Measurements from ENCODE around the gene DHRSX. TPM values are rescaled to one million over a fixed set of nuclear protein-coding genes. Genes with fewer than 3 reads are reported as not detected.
"Not testable (repeated sequence)": the region's sequence is repeated elsewhere in the genome, so short reads cannot be mapped to it uniquely, and the experiment has no call there.

The DHRSX gene
- total RNA-seq, 1 donor: 11.0 TPM

DNA sequence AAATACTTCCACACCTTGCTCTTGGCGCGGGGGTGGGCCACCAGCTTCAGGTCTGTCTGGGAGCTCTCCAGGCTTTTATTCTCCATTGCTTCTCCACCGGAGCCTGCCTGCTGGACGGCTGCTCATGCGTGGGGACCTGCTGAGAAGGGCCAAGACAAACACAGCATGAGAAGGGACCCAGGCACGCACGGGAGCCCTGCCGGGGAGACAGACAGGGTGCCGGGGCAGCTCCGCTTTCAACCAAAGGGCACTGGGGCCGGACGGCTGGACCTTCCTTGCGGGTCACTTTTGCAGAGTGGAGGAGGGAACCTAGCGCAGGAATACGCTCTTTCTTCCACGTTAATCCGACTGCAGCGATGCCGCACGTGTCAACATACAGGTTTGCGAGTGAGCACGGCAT is 10.1 kb downstream of the DHRSX start:
- Histone ChIP-seq H3K9me3 (ENCODE audit: low read depth, low read length) (no peaks in the 10 kb centered on the region), H3K4me1 (ENCODE audit: insufficient read depth, low read length) (no peaks in the 10 kb centered on the region), H3K4me3 (ENCODE audit: low read length) (no peak overlapping the region), H3K27me3 (ENCODE audit: insufficient read depth, low read length) (no peaks in the 10 kb centered on the region)

- Histone ChIP-seq H3K4me1 (ENCODE audit: insufficient read depth, low read length) (no peaks in the 10 kb centered on the region), H3K9me3 (ENCODE audit: low read depth, low read length) (no peaks in the 10 kb centered on the region), H3K4me3 (ENCODE audit: low read length) (no peak overlapping the region), H3K27me3 (ENCODE audit: insufficient read depth, low read length) (no peaks in the 10 kb centered on the region)
Measured at GRCh38 chrX:2489446-2490445, 11.0 kb downstream of the DHRSX start.

- Histone ChIP-seq H3K27me3 (ENCODE audit: insufficient read depth, low read length) (no peaks in the 10 kb centered on the region), H3K4me3 (ENCODE audit: low read length) (no peak overlapping the region), H3K4me1 (ENCODE audit: insufficient read depth, low read length) (no peaks in the 10 kb centered on the region), H3K9me3 (ENCODE audit: low read depth, low read length) (no peaks in the 10 kb centered on the region)
Measured at GRCh38 chrX:2488621-2489285, 12.0 kb downstream of the DHRSX start.

DNA sequence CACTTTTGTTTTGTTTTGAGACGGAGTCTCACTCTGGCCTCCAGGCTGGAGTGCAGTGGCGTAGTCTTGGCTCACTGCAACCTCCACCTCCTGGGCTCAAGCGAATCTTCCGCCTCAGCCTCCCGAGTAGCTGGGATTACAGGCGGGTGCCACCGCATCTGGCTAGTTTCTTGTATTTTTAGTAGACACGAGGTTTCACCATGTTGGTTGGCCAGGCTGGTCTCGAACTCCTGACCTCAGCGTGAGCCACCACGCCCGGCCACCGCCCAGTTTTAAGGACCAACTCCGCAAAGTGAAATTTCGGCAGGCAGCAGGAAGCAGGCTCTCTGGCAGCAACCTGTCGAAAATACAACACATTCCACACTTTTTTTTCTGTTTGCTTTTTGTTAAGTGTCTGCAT is 13.4 kb downstream of the DHRSX start:
- Histone ChIP-seq H3K4me3 (ENCODE audit: low read length) (no peak overlapping the region), H3K27me3 (ENCODE audit: insufficient read depth, low read length) (no peaks in the 10 kb centered on the region), H3K4me1 (ENCODE audit: insufficient read depth, low read length) (no peaks in the 10 kb centered on the region), H3K9me3 (ENCODE audit: low read depth, low read length) (no peaks in the 10 kb centered on the region)

- no peaks in the 10 kb centered on the region for H3K4me1 ChIP-seq (ENCODE audit: insufficient read depth, low read length)
- H3K27me3 ChIP-seq (ENCODE audit: insufficient read depth, low read length): no peaks in the 10 kb centered on the region
- no peak overlapping the region for H3K4me3 ChIP-seq (ENCODE audit: low read length)
- H3K9me3 ChIP-seq (ENCODE audit: low read depth, low read length): no peaks in the 10 kb centered on the region
Measured at GRCh38 chrX:2486476-2487133, 14.2 kb downstream of the DHRSX start.

GRCh38 chrX:2485789-2486345 is 14.9 kb downstream of the DHRSX start:
- H3K9me3 ChIP-seq (ENCODE audit: low read depth, low read length): no peaks in the 10 kb centered on the region
- no peaks in the 10 kb centered on the region for H3K4me1 ChIP-seq (ENCODE audit: insufficient read depth, low read length)

GRCh38 chrX:2484721-2485648 is 15.8 kb downstream of the DHRSX start:
- Histone ChIP-seq H3K9me3 (ENCODE audit: low read depth, low read length) (no peaks in the 10 kb centered on the region), H3K27me3 (ENCODE audit: insufficient read depth, low read length) (no peaks in the 10 kb centered on the region), H3K4me3 (ENCODE audit: low read length) (no peak overlapping the region), H3K4me1 (ENCODE audit: insufficient read depth, low read length) (no peaks in the 10 kb centered on the region)

More at GRCh38 chrX:2485789-2486345, 14.9 kb downstream of the DHRSX start:
- H3K4me3 ChIP-seq (ENCODE audit: low read length): no peak overlapping the region
- no peaks in the 10 kb centered on the region for H3K27me3 ChIP-seq (ENCODE audit: insufficient read depth, low read length)

DNA sequence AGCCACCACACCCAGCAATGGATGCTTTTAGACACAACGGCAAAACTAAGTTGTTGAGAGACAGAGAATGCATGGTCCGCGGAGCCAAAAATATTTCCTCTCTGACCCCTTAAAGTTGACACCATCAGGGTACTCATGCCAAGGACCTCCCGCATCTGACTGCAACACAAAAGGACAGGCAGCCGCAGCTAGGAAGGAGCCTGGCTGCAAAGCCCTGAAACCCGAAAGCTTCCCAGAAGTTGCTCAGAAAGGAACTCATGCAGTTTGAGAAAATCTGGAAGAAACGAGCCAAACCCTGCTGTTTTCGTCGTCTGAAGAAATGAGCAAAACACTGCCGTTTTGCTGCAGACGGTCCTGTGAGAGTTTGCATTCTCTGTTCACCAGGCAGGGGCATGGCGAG is 16.5 kb downstream of the DHRSX start:
- no peaks in the 10 kb centered on the region for H3K9me3 ChIP-seq (ENCODE audit: low read depth, low read length)

GRCh38 chrX:2483398-2484060 is 17.2 kb downstream of the DHRSX start:
- H3K9me3 ChIP-seq (ENCODE audit: low read depth, low read length): no peaks in the 10 kb centered on the region
- H3K4me1 ChIP-seq (ENCODE audit: insufficient read depth, low read length): no peaks in the 10 kb centered on the region
- H3K27me3 ChIP-seq (ENCODE audit: insufficient read depth, low read length): no peaks in the 10 kb centered on the region
- H3K4me3 ChIP-seq (ENCODE audit: low read length): no peak overlapping the region

More for the DNA sequence above, 16.5 kb downstream of the DHRSX start:
- no peaks in the 10 kb centered on the region for H3K4me1 ChIP-seq (ENCODE audit: insufficient read depth, low read length)
- H3K4me3 ChIP-seq (ENCODE audit: low read length): no peak overlapping the region
- no peaks in the 10 kb centered on the region for H3K27me3 ChIP-seq (ENCODE audit: insufficient read depth, low read length)

- H3K27me3 ChIP-seq (ENCODE audit: insufficient read depth, low read length); H3K9me3 ChIP-seq (ENCODE audit: low read depth, low read length); H3K4me3 ChIP-seq (ENCODE audit: low read length); H3K4me1 ChIP-seq (ENCODE audit: insufficient read depth, low read length): not testable (repeated sequence)
Measured at GRCh38 chrX:2481597-2481996, 19.2 kb downstream of the DHRSX start.

- H3K27me3 ChIP-seq (ENCODE audit: insufficient read depth, low read length); H3K4me3 ChIP-seq (ENCODE audit: low read length); H3K4me1 ChIP-seq (ENCODE audit: insufficient read depth, low read length); H3K9me3 ChIP-seq (ENCODE audit: low read depth, low read length): not testable (repeated sequence)
Measured at GRCh38 chrX:2479982-2480381, 20.8 kb downstream of the DHRSX start.

DNA sequence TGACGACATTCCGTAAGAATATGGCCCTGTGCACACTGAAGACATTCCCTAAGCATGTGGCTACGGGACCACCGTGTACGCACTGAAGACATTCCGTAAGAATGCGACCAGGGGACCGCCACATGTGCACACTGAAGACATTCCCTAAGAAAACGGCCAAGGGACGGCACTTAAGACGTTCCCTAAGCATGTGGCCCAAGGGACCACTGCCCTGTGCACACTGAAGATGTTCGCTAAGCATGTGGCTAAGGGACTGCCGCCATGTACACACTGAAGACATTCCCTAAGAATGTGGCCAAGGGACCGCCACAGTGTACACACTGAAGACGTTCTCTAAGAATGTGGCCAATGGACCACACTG is 21.4 kb downstream of the DHRSX start:
- no peak overlapping the region for H3K4me3 ChIP-seq (ENCODE audit: low read length)
- H3K27me3 ChIP-seq (ENCODE audit: insufficient read depth, low read length): no peaks in the 10 kb centered on the region
- no peaks in the 10 kb centered on the region for H3K9me3 ChIP-seq (ENCODE audit: low read depth, low read length)
- no peaks in the 10 kb centered on the region for H3K4me1 ChIP-seq (ENCODE audit: insufficient read depth, low read length)

DNA sequence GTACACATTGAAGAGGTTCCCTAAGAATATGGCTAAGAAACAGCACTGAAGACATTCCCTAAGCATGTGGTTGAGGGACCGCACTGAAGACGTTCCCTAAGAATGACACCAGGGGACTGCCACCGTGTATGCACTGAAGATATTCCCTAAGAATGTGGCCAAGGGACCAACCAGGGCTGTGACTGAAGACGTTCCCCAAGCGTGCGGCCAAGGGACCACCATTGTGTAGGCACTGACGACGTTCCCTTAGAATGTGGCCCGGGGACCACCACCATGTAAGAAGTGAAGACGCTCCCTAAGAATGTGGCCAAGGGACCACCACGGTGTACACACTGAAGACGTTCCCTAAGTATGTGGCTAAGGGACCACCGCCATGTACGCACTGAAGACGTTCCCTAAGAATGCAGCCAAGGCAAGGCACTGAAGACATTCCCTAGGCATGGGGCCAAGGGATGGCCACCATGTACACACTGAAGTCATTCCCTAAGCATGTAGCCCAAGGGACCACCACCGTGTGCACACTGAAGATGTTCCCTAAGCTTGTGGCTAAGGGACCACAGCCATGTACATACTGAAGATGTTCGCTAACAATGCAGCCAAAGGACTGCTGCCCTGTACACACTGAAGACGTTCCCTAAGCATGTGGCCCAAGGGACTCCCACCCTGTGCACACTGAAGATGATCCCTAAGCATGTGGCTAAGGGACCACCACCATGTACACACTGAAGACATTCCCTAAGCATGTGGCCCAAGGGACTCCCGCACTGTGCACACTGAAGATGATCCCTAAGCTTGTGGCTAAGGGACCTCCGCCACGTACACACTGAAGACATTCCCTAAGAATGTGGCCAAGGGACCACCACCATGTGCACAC is 22.0 kb downstream of the DHRSX start:
- H3K9me3 ChIP-seq (ENCODE audit: low read depth, low read length): no peaks in the 10 kb centered on the region
- H3K27me3 ChIP-seq (ENCODE audit: insufficient read depth, low read length): no peaks in the 10 kb centered on the region
- no peaks in the 10 kb centered on the region for H3K4me1 ChIP-seq (ENCODE audit: insufficient read depth, low read length)
- no peak overlapping the region for H3K4me3 ChIP-seq (ENCODE audit: low read length)

All from mononuclear cell (primary cell).